Panc1 (cell line): ENCODE data around the gene ENDOV.

Source experiments
- CTCF ChIP-seq: fragments of 450-650 bp; IDR thresholded peaks from 2 replicates; pipeline ENCODE4 v1.5.1; 2017; ENCODE audit warnings: mild to moderate bottlenecking
- POLR2AphosphoS5 ChIP-seq: IDR thresholded peaks from 2 replicates; pipeline ENCODE4 v1.6.1; 2012; ENCODE audit warnings: mild to moderate bottlenecking, low read depth, low read length, moderate library complexity
- SIN3A ChIP-seq: IDR thresholded peaks from 2 replicates; pipeline ENCODE4 v1.6.1; 2012; ENCODE audit warnings: low read depth, mild to moderate bottlenecking, low read length, moderate library complexity, borderline replicate concordance; ENCODE audit not compliant: insufficient read depth

DNA sequence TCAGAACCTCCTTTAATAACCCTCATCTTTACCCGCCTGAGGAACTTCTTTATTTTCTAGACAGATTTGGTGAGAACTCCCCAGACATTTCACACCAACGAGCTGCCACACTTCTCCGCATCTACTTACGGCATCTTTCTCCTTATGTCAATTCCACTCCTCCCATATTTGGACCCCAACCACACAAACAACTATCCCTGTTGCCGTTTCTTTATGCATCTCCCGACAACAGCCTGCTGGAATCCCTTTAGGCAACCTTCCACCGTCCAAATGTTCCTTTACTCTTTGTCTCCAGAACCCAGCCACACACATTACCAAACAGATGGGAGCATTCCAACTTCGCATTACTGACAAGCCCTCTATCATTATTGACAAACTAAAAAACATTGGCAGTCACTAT is 8.8 kb upstream of the ENDOV start:
- no peak for TF ChIP-seq CTCF
- no peak for TF ChIP-seq POLR2AphosphoS5
- TF ChIP-seq SIN3A, result no peak
